Nucleus accumbens (tissue), 56 donors: ENCODE data around the gene RNASE9.
"Not testable (repeated sequence)": the region's sequence is repeated elsewhere in the genome, so short reads cannot be mapped to it uniquely, and the experiment has no call there.

Experiments
- DNase-seq, 56 donors: peaks; one replicate each; lab custom pipeline; 2025; lab: John Stamatoyannopoulos, UW

Gene RNASE9

DNA sequence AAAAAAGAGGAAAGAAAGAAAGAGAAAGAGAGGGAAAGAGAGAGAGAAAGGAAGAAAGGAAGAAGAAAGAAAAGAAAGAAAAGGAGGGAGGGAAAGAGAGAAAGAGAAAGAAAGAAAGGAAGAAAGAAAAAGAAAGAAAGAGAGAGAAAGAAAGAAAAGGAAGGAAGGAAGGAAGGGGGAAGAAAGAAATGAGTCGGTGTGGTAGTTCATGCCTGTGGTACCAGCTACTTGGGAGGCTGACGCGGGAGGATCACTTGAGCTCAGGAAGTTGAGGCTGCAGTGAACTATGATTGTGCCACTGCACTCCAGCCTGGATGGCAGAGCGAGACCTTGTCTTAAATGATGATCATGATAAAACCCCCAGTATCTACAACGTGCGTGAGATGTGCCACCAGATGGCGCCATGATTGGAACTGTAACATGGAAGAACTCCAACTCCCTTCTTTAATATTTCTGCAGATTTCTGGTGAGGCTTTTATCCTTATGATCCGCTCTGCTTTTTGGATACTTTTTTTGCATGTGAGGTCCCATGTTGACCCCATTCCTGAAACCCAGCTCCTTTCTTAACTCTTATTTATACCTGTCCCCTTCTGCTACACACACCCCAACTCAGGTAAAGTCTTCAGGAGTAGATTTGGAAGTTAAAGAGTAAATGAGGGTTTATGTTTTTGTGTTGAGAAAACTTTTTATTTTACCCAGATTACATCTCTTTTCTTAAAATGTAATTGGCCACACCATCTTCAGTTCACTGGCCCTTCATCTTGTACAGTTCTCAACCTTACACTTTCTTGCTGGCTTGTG lies 29.9 kb downstream of the RNASE9 start:
- peak in 37 of 56 donors; percentile 1 to 80 (median 15) for DNase-seq

DNA sequence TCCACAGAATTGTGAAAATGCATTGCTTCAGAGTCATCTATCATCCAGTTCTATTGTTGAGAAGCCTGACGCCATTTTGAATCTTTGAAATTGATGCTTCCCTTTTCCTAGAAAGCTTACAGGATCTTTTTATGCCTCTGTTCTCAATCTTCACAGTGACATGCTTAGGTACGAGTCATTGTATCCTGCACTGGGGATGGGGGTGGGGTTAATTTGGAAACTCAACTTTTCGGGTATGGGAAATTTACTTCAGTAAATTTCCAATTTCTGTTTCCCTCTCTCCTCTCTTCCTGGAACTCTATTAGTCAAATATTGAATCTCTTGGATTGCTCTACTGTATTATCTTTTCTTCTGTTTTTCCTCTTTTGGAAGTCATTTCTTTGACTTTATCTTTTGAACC lies 31.0 kb downstream of the RNASE9 start:
- no peak for DNase-seq

DNA sequence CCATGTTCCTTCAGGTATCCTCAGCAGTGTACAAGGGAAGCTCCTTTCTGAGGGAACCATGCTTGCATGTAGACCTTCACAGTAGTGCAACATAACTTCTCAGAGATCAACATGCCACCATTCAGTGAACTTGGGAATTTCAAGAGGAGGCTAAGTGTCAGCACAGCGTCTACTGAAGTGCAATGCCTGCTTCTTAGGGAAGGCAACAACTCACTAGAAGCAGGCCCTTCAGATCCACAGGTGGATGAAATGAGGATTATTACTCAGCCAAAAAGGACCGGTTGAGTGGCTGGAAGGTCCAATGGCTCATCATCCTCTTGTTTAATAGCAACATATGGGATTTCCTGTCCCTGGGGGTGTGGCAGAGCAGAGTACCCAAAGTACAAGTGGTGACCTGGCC lies 36.8 kb downstream of the RNASE9 start:
- no peak for DNase-seq

DNA sequence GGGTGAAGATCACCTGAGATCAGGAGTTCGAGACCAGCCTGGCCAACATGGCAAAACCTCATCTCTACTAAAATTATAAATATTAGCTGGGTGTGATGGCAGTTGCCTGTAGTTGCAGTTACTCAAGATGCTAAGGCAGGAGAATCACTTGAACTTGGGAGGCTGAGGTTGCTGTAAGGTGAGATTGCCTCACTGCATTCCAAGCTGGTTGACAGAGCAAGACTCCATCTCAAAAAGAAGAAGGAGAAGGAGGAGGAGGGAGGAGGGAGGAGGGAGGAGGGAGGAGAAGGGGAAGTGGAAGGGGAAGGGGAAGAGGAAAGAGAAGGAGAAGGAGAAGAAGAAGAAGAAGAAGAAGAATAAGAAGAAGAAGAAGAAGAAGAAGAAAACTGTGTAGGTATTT lies 38.5 kb downstream of the RNASE9 start:
- no peak for DNase-seq

DNA sequence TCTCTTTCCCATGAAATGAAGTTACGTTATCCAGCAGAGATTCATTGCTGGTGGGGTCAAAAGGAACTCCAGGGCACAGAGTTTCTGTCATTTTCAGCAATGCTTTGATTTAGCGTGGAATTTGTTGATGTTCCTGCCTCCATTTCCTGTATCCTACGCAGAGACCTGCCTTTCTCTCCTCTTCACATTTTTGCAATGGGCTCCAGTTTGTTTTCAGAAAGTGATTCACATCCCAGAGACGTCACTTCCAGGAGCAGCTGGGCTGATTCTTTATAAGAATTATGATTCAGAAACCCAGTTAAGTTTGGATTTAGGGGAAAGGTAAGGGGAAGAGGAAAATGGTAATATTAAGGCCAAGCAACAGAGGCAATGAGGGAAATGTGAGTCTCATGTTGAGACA lies 43.9 kb downstream of the RNASE9 start:
- DNase-seq = no peak

DNA sequence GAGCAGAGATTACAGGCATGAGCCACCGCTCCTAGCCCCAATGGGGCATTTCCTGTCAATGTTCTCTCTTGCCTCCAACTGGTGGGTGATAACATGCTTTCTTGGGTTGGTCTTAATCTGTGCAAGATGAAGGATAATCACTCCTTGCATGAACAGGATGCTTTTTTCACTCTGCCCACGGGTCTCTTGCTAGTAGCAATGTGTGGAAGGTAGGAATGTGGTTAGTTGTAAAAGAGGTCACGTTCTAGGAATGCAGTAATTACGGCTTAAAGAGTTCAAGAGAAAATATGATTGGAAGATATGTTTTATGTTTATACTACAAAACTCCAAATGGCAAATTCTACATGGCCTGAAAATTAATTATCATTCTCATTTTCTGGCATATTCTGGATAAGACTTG lies 45.0 kb downstream of the RNASE9 start:
- DNase-seq = no peak

DNA sequence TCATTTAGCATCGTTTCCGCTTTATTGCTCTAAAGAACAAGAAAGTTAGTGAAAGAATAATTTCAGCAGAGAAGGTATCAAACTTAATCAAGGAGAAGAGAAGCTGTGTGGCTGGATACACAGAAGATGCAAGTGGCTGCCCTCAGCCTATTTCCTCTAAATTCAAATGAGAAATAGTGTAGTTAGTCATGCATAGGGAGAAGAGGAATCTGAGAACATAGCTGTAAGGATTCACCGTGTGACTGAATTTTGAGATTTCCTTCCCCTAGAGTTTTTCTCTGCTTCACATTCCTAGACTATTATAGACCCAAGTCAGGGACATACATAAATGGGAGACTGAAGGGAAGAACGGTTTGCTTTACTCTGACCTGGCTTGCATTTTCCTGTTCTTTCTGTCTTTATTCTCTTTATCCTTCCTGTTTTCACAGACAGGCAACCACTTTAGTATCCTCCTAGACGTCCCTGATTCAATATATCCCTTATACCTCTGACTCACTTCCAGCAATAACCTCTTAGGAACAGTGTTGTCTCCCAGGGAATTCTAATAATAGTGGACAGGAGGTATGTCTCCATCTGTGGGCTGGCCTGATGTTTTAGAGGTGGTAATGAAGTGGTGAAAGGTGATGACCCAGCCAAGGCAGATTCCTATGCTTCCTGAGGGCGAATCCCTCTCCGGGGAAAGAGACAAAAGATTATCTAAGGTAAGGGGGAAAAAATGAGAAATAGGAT lies 48.5 kb downstream of the RNASE9 start:
- DNase-seq = no peak

DNA sequence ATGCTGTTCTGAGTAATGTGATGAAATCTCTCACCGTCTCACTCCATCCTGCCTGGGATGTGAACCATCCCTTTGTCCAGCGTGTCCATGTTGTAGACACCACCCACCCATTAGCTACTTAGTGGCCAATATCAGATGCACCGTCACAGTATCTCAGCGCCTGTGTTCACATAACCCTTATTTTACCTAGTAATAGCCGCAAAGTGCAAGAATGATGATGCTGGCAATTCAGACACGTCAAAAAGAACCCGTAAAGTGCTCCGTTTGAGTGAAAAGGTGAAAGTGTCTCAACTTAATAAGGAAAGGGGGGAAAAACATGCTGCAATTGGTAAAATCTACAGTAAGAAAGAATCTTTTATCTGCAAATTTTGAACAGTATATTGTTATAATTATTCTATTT lies 52.5 kb downstream of the RNASE9 start:
- DNase-seq = no peak

DNA sequence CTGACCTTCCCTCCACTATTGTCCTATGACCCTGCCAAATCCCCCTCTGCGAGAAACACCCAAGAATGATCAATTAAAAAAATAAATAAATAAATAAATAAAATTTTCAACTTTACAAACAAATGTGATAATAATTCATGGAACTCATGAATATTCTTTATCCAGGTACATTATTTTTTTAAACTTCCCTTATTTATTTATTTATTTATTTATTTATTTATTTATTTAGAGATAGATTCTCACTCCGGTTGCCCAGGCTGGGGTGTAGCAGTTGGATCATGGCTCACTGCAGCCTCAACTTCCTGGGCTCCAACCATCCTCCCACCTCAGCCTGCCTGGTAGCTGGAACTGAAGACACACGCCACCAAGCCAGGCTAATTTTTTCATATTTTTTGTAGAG lies 53.3 kb downstream of the RNASE9 start:
- DNase-seq = not testable (repeated sequence)

DNA sequence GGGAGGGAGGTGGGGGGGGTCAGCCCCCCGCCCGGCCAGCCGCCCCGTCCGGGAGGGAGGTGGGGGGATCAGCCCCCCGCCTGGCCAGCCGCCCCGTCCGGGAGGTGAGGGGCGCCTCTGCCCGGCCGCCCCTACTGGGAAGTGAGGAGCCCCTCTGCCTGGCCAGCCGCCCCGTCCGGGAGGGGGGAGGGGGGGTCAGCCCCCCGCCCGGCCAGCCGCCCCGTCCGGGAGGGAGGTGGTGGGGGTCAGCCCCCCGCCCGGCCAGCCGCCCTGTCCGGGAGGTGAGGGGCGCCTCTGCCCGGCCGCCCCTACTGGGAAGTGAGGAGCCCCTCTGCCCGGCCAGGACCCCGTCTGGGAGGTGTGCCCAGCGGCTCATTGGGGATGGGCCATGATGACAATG lies 54.1 kb downstream of the RNASE9 start:
- DNase-seq = not testable (repeated sequence)

DNA sequence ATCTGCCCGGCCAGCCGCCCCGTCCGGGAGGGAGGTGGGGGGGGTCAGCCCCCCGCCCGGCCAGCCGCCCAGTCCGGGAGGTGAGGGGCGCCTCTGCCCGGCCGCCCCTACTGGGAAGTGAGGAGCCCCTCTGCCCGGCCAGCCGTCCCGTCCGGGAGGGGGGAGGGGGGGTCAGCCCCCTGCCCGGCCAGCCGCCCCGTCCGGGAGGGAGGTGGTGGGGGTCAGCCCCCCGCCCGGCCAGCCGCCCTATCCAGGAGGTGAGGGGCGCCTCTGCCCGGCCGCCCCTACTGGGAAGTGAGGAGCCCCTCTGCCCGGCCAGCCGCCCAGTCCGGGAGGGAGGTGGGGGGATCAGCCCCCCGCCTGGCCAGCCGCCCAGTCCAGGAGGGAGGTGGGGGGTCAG lies 54.6 kb downstream of the RNASE9 start:
- DNase-seq = not testable (repeated sequence)
